Skeletal muscle tissue (tissue), 4 donors: ENCODE data around the gene RABGGTA. TPM values are rescaled to one million over a fixed set of nuclear protein-coding genes. Genes with fewer than 3 reads are reported as not detected.
"Not testable (repeated sequence)": the region's sequence is repeated elsewhere in the genome, so short reads cannot be mapped to it uniquely, and the experiment has no call there.

Experiments
- H3K27ac ChIP-seq: one replicate; pipeline ENCODE4 v1.7.0; 2013; ENCODE audit warnings: mild to moderate bottlenecking, low read depth, low read length, inconsistent platforms
- H3K27me3 ChIP-seq, 3 donors: one replicate each; pipeline ENCODE4 v1.7.0; 2013; ENCODE audit warnings: low read length in 3 of 3; ENCODE audit not compliant: control insufficient read depth in 3 of 3, insufficient read depth in 3 of 3
- H3K36me3 ChIP-seq, 3 donors: one replicate each; pipeline ENCODE4 v1.7.0; 2013; ENCODE audit warnings: low read length in 3 of 3; ENCODE audit not compliant: control insufficient read depth in 3 of 3, insufficient read depth in 3 of 3
- H3K4me1 ChIP-seq, 3 donors: one replicate each; pipeline ENCODE4 v1.7.0; 2013; ENCODE audit warnings: low read length in 3 of 3, mild to moderate bottlenecking in 3 of 3; ENCODE audit not compliant: control insufficient read depth in 3 of 3, insufficient read depth in 3 of 3
- H3K4me3 ChIP-seq, 3 donors: one replicate each; pipeline ENCODE4 v1.7.0; 2013; ENCODE audit warnings: low read length in 3 of 3
- H3K9ac ChIP-seq, 3 donors: one replicate each; pipeline ENCODE4 v1.7.0; 2013; ENCODE audit warnings: low read length in 3 of 3, mild to moderate bottlenecking in 3 of 3, moderate library complexity in 2 of 3, low read depth in 1 of 3
- H3K9me3 ChIP-seq, 3 donors: one replicate each; pipeline ENCODE4 v1.7.0; 2013; ENCODE audit warnings: low read length in 3 of 3; ENCODE audit not compliant: control insufficient read depth in 3 of 3
- total RNA-seq: library from RNA; depleted of rRNA; stranded (reverse); fragments of >200 nt; gene quantifications from one replicate; pipeline ENCODE4 v1.2.3, GENCODE V29; 2014
- donor health status: Osteomylitis.

RABGGTA gene
- total RNA-seq, 1 donor from 2014 or later, result 11.5 TPM

- peak overlapping the region in 1 of 3 donors; percentile 12 for H3K9ac ChIP-seq
- no peaks in the 10 kb centered on the region for H3K27me3 ChIP-seq
- H3K27ac ChIP-seq, result no peak overlapping the region
- peak overlapping the region in 1 of 3 donors; percentile 100 for H3K4me3 ChIP-seq
- H3K4me1 ChIP-seq, result peaks cover 44 to 76% (median 60%) of the 10 kb centered on the region in 3 donors
- peaks cover 42 to 50% (median 47%) of the 10 kb centered on the region in 3 donors for H3K36me3 ChIP-seq
- H3K9me3 ChIP-seq, result no peaks in the 10 kb centered on the region
Measured at GRCh38 chr14:24234095-24235005, 37.0 kb downstream of the RABGGTA start.

GRCh38 chr14:24233538-24233866 lies 37.9 kb downstream of the RABGGTA start:
- Histone ChIP-seq H3K9ac (peak overlapping the region; percentile 84 to 95 (median 91)), H3K27me3 (no peaks in the 10 kb centered on the region), H3K27ac (peak overlapping the region; percentile 92), H3K4me3 (peak overlapping the region; percentile 98 to 100 (median 98)), H3K36me3 (peaks cover 34 to 41% (median 39%) of the 10 kb centered on the region in 3 donors), H3K9me3 (no peaks in the 10 kb centered on the region), H3K4me1 (peaks cover 44 to 73% (median 56%) of the 10 kb centered on the region in 3 donors)

DNA sequence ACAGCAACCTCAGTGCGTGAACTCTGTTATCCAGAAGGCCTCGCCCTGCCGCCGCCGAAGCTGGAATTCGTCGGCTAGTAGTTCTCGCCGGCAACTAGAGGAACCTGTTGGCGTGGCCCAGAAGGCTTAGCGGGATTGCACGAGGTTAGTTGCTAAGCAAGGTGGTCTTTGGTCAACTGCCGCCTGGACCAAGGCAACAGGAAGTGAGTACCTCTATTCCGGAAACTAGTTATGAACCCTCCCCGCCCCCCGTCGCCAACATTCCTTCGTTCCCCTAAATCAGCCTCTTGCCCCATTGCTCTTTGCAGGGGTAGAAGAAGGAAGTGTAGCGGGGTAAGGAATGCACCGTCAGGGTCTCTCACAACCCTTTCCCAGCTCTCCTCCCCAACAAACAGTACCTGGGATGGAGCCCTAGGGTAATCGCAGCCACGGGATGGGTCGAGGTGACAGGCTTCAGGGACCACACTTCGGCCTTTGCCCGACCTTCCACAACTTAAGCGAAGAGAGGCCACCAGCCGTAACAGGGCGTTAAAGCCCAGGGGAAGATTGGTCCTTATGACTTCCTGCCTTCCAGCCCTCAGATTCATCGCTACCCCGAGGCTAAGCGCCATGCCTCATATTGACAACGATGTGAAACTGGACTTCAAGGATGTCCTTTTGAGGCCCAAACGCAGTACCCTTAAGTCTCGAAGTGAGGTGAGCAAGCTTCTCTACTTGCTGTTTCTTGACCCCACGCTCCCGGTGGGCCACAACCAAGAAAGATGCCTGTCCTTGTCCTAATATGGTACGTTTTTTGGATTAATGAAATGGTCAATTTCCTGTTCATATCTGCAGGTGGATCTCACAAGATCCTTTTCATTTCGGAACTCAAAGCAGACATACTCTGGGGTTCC lies 38.5 kb downstream of the RABGGTA start, which contains the start of gene GMPR2:
Gene GMPR2, plus strand, starts transcription at position 285 of the 893 bp plus-strand sequence. Its CDS starts 325 bp downstream, at position 610.
- peaks cover 28 to 35% (median 32%) of the 10 kb centered on the region in 3 donors for H3K36me3 ChIP-seq
- H3K4me3 ChIP-seq, result peak within 1 kb of the TSS; percentile 98 to 100 (median 98)
- H3K4me1 ChIP-seq, result peaks cover 39 to 70% (median 53%) of the 10 kb centered on the region in 3 donors

DNA sequence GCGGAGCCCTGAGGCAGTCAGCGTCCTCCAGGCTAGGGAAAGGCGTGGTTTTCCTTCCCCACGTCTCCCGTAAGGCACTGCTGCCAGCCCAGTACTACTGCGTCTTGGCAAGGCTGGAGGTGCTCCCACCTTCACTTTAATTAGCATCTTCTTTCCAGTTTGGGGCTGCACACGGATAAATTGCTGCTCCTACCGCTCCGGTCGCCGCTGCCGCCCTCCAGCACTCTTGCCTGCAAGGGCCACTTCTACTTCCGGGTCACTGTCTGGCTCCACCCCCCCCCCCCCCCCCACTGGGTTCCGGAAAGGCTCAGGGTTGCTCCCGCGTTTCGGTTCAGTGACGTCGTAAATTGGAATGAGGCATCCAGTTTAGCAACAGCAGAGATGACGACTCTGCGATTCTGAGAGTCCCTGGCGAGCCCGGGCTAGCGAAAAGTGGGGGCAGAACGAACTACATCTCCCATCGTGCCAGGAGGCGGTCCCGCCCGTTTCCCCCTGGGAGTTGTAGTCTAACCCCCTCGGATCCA lies 39.2 kb downstream of the RABGGTA start, which contains the start of gene NEDD8:
Gene NEDD8, minus strand, starts transcription at position 247 of the 524 bp plus-strand sequence. Its CDS starts 100 bp downstream, at position 147.
- H3K4me1 ChIP-seq, result peaks cover 34 to 63% (median 46%) of the 10 kb centered on the region in 3 donors
- no peaks in the 10 kb centered on the region for H3K9me3 ChIP-seq
- peaks cover 23 to 29% (median 25%) of the 10 kb centered on the region in 3 donors for H3K36me3 ChIP-seq
- H3K4me3 ChIP-seq, result peak within 1 kb of the TSS; percentile 98 to 100 (median 98)
- H3K27me3 ChIP-seq, result no peaks in the 10 kb centered on the region
- H3K9ac ChIP-seq, result peak within 1 kb of the TSS; percentile 89 to 95 (median 91)
- H3K27ac ChIP-seq, result peak within 1 kb of the TSS; percentile 92

More for the DNA sequence above, 38.5 kb downstream of the RABGGTA start, which contains the start of gene GMPR2:
- Histone ChIP-seq H3K27ac (peak within 1 kb of the TSS; percentile 92), H3K27me3 (no peaks in the 10 kb centered on the region), H3K9ac (peak within 1 kb of the TSS; percentile 89 to 95 (median 91)), H3K9me3 (no peaks in the 10 kb centered on the region)

DNA sequence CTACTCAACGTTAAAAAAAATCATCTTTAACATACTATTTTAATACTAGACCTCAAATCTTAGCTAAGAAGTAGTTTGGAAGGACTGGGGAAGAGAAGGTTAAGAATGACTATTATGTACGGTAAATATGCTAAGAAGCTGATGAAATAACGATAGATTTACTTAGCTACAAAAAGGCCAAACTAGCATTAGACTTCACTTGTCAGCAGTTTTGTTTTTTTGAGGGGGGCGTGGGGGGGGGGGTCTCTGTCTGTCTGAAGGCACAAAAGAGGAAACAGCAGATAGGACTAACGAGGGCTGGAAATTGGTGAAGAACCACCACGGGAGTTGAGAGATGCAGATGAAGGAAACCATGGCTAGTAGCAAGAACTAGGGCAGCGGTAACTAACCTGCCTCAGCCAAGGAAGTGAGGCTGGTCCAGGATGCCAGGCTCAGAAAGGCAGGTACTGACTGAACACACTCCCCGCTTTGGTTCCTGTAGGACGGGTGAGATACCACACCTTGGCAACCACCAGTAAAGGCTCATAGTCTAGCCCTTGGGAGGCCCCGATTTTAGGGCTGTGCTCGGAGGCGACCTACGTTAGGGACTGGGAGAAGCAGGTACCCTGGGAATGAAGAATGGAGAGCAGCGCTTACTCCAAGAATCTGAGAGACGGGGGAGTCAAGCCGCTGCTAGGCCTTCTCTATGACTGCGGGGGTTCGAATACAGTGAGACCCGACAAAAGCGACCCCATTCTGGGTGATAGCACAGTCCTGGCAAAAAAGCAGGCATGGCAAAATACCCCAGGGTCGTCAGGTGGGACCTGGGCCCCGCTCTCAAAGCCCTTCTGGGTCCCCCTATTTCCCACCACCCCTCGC lies 39.9 kb downstream of the RABGGTA start:
- peak overlapping the region; percentile 98 to 100 (median 98) for H3K4me3 ChIP-seq
- peak overlapping the region; percentile 92 for H3K27ac ChIP-seq
- peak overlapping the region; percentile 88 to 95 (median 89) for H3K9ac ChIP-seq
- H3K27me3 ChIP-seq, result no peaks in the 10 kb centered on the region
- H3K36me3 ChIP-seq, result peaks cover 16 to 22% (median 19%) of the 10 kb centered on the region in 3 donors
- H3K9me3 ChIP-seq, result no peaks in the 10 kb centered on the region
- peaks cover 28 to 56% (median 40%) of the 10 kb centered on the region in 3 donors for H3K4me1 ChIP-seq

DNA sequence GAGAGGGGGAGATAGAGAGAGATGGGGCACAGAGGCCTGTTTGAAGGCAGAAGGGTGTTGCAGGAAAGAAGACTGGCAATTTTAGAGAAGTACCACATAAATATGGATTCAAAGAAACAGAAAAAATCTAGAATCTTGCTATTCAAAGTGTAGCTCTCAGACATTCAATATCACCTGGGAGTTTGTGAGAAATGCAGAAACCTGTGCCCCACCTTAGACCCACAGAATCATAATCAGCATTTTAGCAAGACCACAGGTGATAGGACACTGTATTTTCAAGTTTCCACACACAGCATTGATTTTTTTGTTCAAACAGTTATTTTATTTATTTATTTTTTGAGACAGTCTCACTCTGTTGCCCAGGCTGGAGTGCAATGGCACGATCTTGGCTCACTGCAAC lies 42.5 kb downstream of the RABGGTA start:
- no peaks in the 10 kb centered on the region for H3K36me3 ChIP-seq
- H3K4me3 ChIP-seq, result no peak overlapping the region
- H3K9ac ChIP-seq, result no peak overlapping the region
- peaks cover 18 to 30% (median 24%) of the 10 kb centered on the region in 3 donors for H3K4me1 ChIP-seq
- H3K27me3 ChIP-seq, result no peaks in the 10 kb centered on the region
- H3K27ac ChIP-seq, result no peak overlapping the region
- no peaks in the 10 kb centered on the region for H3K9me3 ChIP-seq

DNA sequence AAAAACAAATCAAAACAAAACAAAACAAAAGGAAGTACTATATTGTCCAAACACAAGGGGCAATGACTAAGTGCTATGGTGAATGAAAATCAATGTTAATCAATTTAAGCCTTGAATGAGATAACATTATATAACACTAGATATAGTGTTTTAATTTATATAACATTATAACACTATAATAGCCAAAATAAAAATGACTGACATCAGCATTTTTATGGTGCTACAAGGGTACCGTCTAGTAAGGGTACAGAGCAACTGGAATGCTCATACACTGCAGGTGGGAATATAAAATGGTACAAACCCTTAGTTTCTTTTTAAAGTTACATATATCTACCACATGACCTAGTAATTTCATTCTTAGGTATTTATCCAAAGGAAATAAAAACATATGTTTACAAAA lies 44.9 kb downstream of the RABGGTA start:
- Histone ChIP-seq H3K4me1 (peaks cover 7 to 9% (median 7%) of the 10 kb centered on the region in 3 donors), H3K27ac (no peak overlapping the region), H3K36me3 (no peaks in the 10 kb centered on the region), H3K27me3 (no peaks in the 10 kb centered on the region), H3K9ac (no peak overlapping the region), H3K4me3 (no peak overlapping the region), H3K9me3 (no peaks in the 10 kb centered on the region)

DNA sequence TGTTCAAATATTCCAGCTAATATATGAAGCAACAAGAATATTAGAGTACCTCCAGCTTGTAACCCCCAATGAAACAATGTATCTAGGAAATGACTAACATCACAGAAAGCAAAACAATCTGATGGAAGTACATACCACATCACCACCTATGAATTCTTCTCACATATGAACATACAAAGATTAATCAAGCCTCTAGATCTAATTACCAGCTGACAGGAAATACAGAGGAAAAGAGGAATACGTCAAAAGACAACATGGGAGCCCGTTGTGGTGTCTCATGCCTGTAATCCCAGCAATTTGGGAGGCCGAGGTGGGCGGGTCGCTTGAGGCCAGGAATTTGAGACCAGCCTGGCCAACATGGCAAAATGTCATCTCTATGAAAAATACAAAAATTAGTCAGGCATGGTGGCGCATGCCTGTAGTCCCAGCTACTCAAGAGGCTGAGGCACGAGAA lies 46.8 kb downstream of the RABGGTA start:
- H3K9me3 ChIP-seq, result no peaks in the 10 kb centered on the region
- H3K4me1 ChIP-seq, result no peaks in the 10 kb centered on the region
- no peak overlapping the region for H3K4me3 ChIP-seq
- H3K36me3 ChIP-seq, result no peaks in the 10 kb centered on the region
- H3K27me3 ChIP-seq, result no peaks in the 10 kb centered on the region
- H3K9ac ChIP-seq, result no peak overlapping the region
- H3K27ac ChIP-seq, result peak overlapping the region; percentile 12

DNA sequence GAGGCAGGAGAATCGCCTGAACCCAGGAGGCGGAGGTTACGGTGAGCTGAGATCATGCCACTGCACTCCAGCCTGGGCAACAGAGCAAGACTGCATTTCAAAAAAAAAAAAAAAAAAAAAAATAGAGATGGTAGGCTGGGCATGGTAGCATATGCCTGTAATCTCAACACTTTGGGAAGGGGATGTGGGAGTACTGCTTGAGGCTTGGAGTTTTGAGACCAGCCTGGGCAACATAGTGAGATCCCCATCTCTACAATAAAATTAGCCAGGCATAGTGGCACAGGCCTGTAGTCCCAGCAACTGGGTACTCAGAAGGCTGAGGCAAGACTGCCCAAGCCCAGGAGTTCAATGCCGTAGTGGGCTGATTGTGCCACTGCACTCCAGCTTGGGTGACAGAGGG lies 48.4 kb downstream of the RABGGTA start:
- not testable (repeated sequence) for H3K9me3 ChIP-seq, H3K4me1 ChIP-seq, H3K27me3 ChIP-seq, H3K9ac ChIP-seq, H3K27ac ChIP-seq, H3K4me3 ChIP-seq, H3K36me3 ChIP-seq
